GM23338 (cell line): Measurements from ENCODE around the gene CCSER2. TPM values are rescaled to one million over a fixed set of nuclear protein-coding genes. Genes with fewer than 3 reads are reported as not detected.

ENCODE experiments used
- ATAC-seq: fragments of 200-7000 bp; cut with Tn5 transposase; 3 replicates; pipeline ENCODE4 v1.9.1; 2020
- DNase-seq: peaks from one replicate; pipeline ENCODE4 v3.0.0-alpha.2; 2015; ENCODE audit warnings: low spot score
- H2AFZ ChIP-seq: fragments of 200-600 bp; sonication (generic); 2 replicates; pipeline ENCODE4 v1.8.0; 2016; ENCODE audit warnings: antibody characterized with exemption, mild to moderate bottlenecking, moderate library complexity
- H3F3A ChIP-seq: fragments of 200-600 bp; sonication (generic); replicated peaks from 2 replicates; pipeline ENCODE4 v1.8.0; 2017; ENCODE audit warnings: antibody characterized with exemption, mixed run types, low read depth
- H3K27ac ChIP-seq: fragments of 200-600 bp; sonication (generic); 2 replicates; pipeline ENCODE4 v1.6.1; 2016; ENCODE audit warnings: low read depth
- H3K27me3 ChIP-seq: fragments of 200-600 bp; sonication (generic); 2 replicates; pipeline ENCODE4 v1.8.0; 2016; ENCODE audit warnings: mild to moderate bottlenecking, mixed run types, moderate library complexity; ENCODE audit not compliant: insufficient read depth
- H3K36me3 ChIP-seq: fragments of 200-600 bp; sonication (generic); 2 replicates; pipeline ENCODE4 v1.8.0; 2016; ENCODE audit warnings: mild to moderate bottlenecking; ENCODE audit not compliant: insufficient read depth
- H3K4me1 ChIP-seq: fragments of 200-600 bp; sonication (generic); 2 replicates; pipeline ENCODE4 v1.8.0; 2016; ENCODE audit warnings: mild to moderate bottlenecking, moderate library complexity; ENCODE audit not compliant: insufficient read depth
- H3K4me2 ChIP-seq: fragments of 200-600 bp; sonication (generic); 2 replicates; pipeline ENCODE4 v1.7.1; 2017; ENCODE audit warnings: mixed run types
- H3K4me3 ChIP-seq: fragments of 200-600 bp; sonication (generic); 2 replicates; pipeline ENCODE4 v1.6.1; 2016; ENCODE audit warnings: mixed run types
- H3K79me2 ChIP-seq: fragments of 200-600 bp; sonication (generic); replicated peaks from 2 replicates; pipeline ENCODE4 v1.8.0; 2017; ENCODE audit warnings: mild to moderate bottlenecking; ENCODE audit not compliant: insufficient read depth
- H3K9me2 ChIP-seq: fragments of 200-600 bp; sonication (generic); 2 replicates; pipeline ENCODE4 v1.8.0; 2017; ENCODE audit not compliant: insufficient read depth
- H4K20me1 ChIP-seq: fragments of 200-600 bp; sonication (generic); replicated peaks from 2 replicates; pipeline ENCODE4 v1.8.0; 2017; ENCODE audit warnings: mild to moderate bottlenecking; ENCODE audit not compliant: insufficient read depth
- H3K27ac Mint-ChIP-seq: 2 replicates; pipeline ENCODE4 v1.8.0; 2020; ENCODE audit warnings: inconsistent platforms, mild to moderate bottlenecking, moderate library complexity, mixed read lengths
- H3K27me3 Mint-ChIP-seq: 3 replicates; pipeline ENCODE4 v1.8.0; 2022; ENCODE audit warnings: low read depth, mild to moderate bottlenecking, moderate library complexity, mixed read lengths, inconsistent platforms; ENCODE audit not compliant: insufficient read depth, poor library complexity
- H3K36me3 Mint-ChIP-seq: 3 replicates; pipeline ENCODE4 v1.8.0; 2021; ENCODE audit warnings: low read depth, mild to moderate bottlenecking, inconsistent platforms, moderate library complexity, mixed read lengths
- H3K4me1 Mint-ChIP-seq: 3 replicates; pipeline ENCODE4 v1.8.0; 2020; ENCODE audit warnings: mild to moderate bottlenecking, inconsistent platforms, mixed read lengths
- H3K4me3 Mint-ChIP-seq: 3 replicates; pipeline ENCODE4 v1.8.0; 2021; ENCODE audit warnings: moderate library complexity, mild to moderate bottlenecking, inconsistent platforms, mixed read lengths
- H3K9me3 Mint-ChIP-seq: 3 replicates; pipeline ENCODE4 v1.8.0; 2020; ENCODE audit warnings: moderate library complexity, mild to moderate bottlenecking, inconsistent platforms, mixed read lengths
- CREB1 ChIP-seq: fragments of 250-450 bp; sonication (Bioruptor Pico); IDR thresholded peaks from 2 replicates; pipeline ENCODE4 v1.5.0; 2020; ENCODE audit warnings: low read depth, mild to moderate bottlenecking, moderate library complexity
- CTCF ChIP-seq, 2 experiments: fragments of 200-600 bp in 1 of 2; sonication (generic) in 1 of 2; conservative IDR thresholded peaks; 2 replicates each; pipeline versions ENCODE4 v1.5.1 to v1.6.1; 2016 to 2017; ENCODE audit warnings: antibody characterized with exemption in 2 of 2, low read depth in 2 of 2, mild to moderate bottlenecking in 2 of 2, moderate library complexity in 1 of 2
- ETS1 ChIP-seq: IDR thresholded peaks from 2 replicates; pipeline ENCODE4 v1.6.1; 2016; ENCODE audit warnings: antibody characterized with exemption
- EZH2 ChIP-seq: fragments of 200-600 bp; sonication (generic); IDR thresholded peaks from one replicate; pipeline ENCODE4 v1.8.0; 2017; ENCODE audit warnings: antibody characterized with exemption, mild to moderate bottlenecking, low read depth; ENCODE audit not compliant: unreplicated experiment
- EZH2phosphoT487 ChIP-seq: fragments of 200-600 bp; sonication (generic); IDR thresholded peaks from one replicate; pipeline ENCODE4 v1.8.1; 2018; ENCODE audit warnings: antibody characterized with exemption; ENCODE audit not compliant: unreplicated experiment
- JUNB ChIP-seq: IDR thresholded peaks from one replicate; pipeline ENCODE4 v1.6.1; 2016; ENCODE audit warnings: antibody characterized with exemption; ENCODE audit not compliant: unreplicated experiment
- NANOG ChIP-seq: IDR thresholded peaks from 2 replicates; pipeline ENCODE4 v1.6.1; 2016; ENCODE audit warnings: antibody characterized with exemption, borderline replicate concordance
- POLR2AphosphoS5 ChIP-seq: IDR thresholded peaks from 2 replicates; pipeline ENCODE4 v1.6.1; 2016; ENCODE audit warnings: antibody characterized with exemption, low read depth
- REST ChIP-seq: IDR thresholded peaks from one replicate; pipeline ENCODE4 v1.6.1; 2018; ENCODE audit warnings: antibody characterized with exemption; ENCODE audit not compliant: unreplicated experiment
- STAT1 ChIP-seq: IDR thresholded peaks from one replicate; pipeline ENCODE4 v1.6.1; 2016; ENCODE audit warnings: antibody characterized with exemption; ENCODE audit not compliant: unreplicated experiment
- ZNF114 ChIP-seq: fragments of 250-450 bp; sonication (Bioruptor Pico); IDR thresholded peaks from 2 replicates; pipeline ENCODE4 v1.5.0; 2020; ENCODE audit warnings: mild to moderate bottlenecking, moderate library complexity
- ZNF331 ChIP-seq: fragments of 250-450 bp; sonication (Bioruptor Pico); IDR thresholded peaks from 2 replicates; pipeline ENCODE4 v1.5.0; 2020; ENCODE audit warnings: low read depth, mild to moderate bottlenecking, moderate library complexity
- ZNF462 ChIP-seq: fragments of 250-450 bp; sonication (Bioruptor Pico); IDR thresholded peaks from 2 replicates; pipeline ENCODE4 v1.5.0; 2020; ENCODE audit warnings: mild to moderate bottlenecking, moderate library complexity
- polyA plus RNA-seq: library from polyadenylated mRNA; unstranded; fragments of >200 nt; fragmentation: Nextera tagmentation; extraction: Ambion mirVana; gene quantifications from 2 replicates; pipeline ENCODE4 v1.2.1, GENCODE V29; 2016
- total RNA-seq: library from RNA; depleted of rRNA; stranded (reverse); fragments of >200 nt; shearing (Covaris generic); gene quantifications from 2 replicates; pipeline ENCODE4 v1.2.3, GENCODE V29; 2014

CCSER2 gene
- total and polyA plus RNA-seq, 2 experiments from 2014 or later: 30.6 to 37.2 TPM

- Histone ChIP-seq H3K27ac (no peak overlapping the region), H3K36me3 (no peaks in the 10 kb centered on the region), H3F3A (no peaks in the 10 kb centered on the region), H2AFZ (no peak overlapping the region), H3K27me3 (no peaks in the 10 kb centered on the region), H3K4me2 (no peak overlapping the region), H3K4me3 (no peak overlapping the region), H3K4me1 (no peaks in the 10 kb centered on the region), H3K9me2 (no peaks in the 10 kb centered on the region), H3K79me2 (no peaks in the 10 kb centered on the region), H4K20me1 (no peaks in the 10 kb centered on the region)
- H3K27ac Mint-ChIP-seq: no peak overlapping the region
- TF ChIP-seq ZNF462 (CRISPR knock-in tag) (no peak), STAT1 (no peak), NANOG (no peak), ETS1 (no peak), CTCF (conservative IDR thresholded peaks at IDR 0.05; ENCODE audit: low read depth in 2 of 2) (no peak), ZNF114 (no peak), POLR2AphosphoS5 (no peak), CREB1 (CRISPR knock-in tag) (no peak), ZNF331 (CRISPR knock-in tag) (no peak), REST (no peak), EZH2 (no peak), JUNB (no peak), EZH2phosphoT487 (no peak)
- no peaks in the 10 kb centered on the region for H3K27me3 Mint-ChIP-seq
- DNase-seq (no peak), ATAC-seq (no peak)
- no peak overlapping the region for H3K4me3 Mint-ChIP-seq
- peaks cover 9% of the 10 kb centered on the region; the same call in 2 of the 3 replicates for H3K36me3 Mint-ChIP-seq
- H3K4me1 Mint-ChIP-seq: peaks cover 5% of the 10 kb centered on the region; the same call in 2 of the 3 replicates
- H3K9me3 Mint-ChIP-seq: peaks cover 4% of the 10 kb centered on the region; the same call in 1 of the 3 replicates
These were observed 124.9 kb downstream of the CCSER2 start for GRCh38 chr10:84453303-84453702.
